Measurements from ENCODE around the gene SHTN1. TPM values are rescaled to one million over a fixed set of nuclear protein-coding genes. Genes with fewer than 3 reads are reported as not detected.

Gene SHTN1
- total RNA-seq, 5 donors from 2014 or later (not counting 1 experiment from before 2014, with no cell fraction given) = 0.35 to 0.80 (median 0.44) TPM

GRCh38 chr10:116990276-116990800 lies 14.6 kb downstream of the SHTN1 start:
- Histone ChIP-seq H3K4me3 (ENCODE audit: control insufficient read depth in 1 of 2, extremely low read depth in 1 of 2, low read length in 1 of 2) (no peak overlapping the region), H3K4me1 (ENCODE audit: control insufficient read depth in 1 of 2, extremely low read depth in 1 of 2, insufficient read depth in 2 of 2, low read length in 2 of 2) (no peaks in the 10 kb centered on the region), H3K27ac (ENCODE audit: low read length) (no peak overlapping the region), H3K36me3 (ENCODE audit: control insufficient read depth in 2 of 2, extremely low read depth in 1 of 2, insufficient read depth in 1 of 2, low read length in 1 of 2) (no peaks in the 10 kb centered on the region), H3K27me3 (replicated peaks in 1 of 2; ENCODE audit: control insufficient read depth in 2 of 2, extremely low read depth in 1 of 2, insufficient read depth in 2 of 2, low read length in 1 of 2) (no peaks in the 10 kb centered on the region), H3K9me3 (no peaks in the 10 kb centered on the region)
- ATAC-seq (replicated peaks in 1 of 4) (no peak), DNase-seq (no peak)
- H3K27ac Mint-ChIP-seq = no peak overlapping the region
- no peaks in the 10 kb centered on the region for H3K4me1 Mint-ChIP-seq
- CTCF ChIA-PET = interaction anchor here (0.7 kb wide), 5 partner anchors 22 to 1108 kb away, joined by 3 to 8 read pairs (median 7); no protein-coding TSS in a partner anchor
- POLR2A ChIA-PET = no interaction called here
- WGBS (ENCODE audit: insufficient coverage) = no CpG with 5 or more reads among the region's 3 CpGs
- H3K9me3 Mint-ChIP-seq = no peaks in the 10 kb centered on the region
- H3K4me3 Mint-ChIP-seq = no peak overlapping the region
- peaks cover 3 to 7% of the 10 kb centered on the region in 2 donors for H3K27me3 Mint-ChIP-seq
- no peaks in the 10 kb centered on the region for H3K36me3 Mint-ChIP-seq

- POLR2A ChIA-PET = no interaction called here
- whole genome bisulfite sequencing (ENCODE audit: insufficient coverage) = 13% methylated on average over 1 of the region's 4 CpGs
- DNase-seq (no peak), ATAC-seq (replicated peaks in 1 of 4) (no peak)
- H3K27me3 ChIP-seq (replicated peaks in 1 of 2; ENCODE audit: control insufficient read depth in 2 of 2, extremely low read depth in 1 of 2, insufficient read depth in 2 of 2, low read length in 1 of 2) = no peaks in the 10 kb centered on the region
- H3K36me3 ChIP-seq (ENCODE audit: control insufficient read depth in 2 of 2, extremely low read depth in 1 of 2, insufficient read depth in 1 of 2, low read length in 1 of 2) = no peaks in the 10 kb centered on the region
- Mint-ChIP-seq H3K4me3 (no peak overlapping the region), H3K4me1 (no peaks in the 10 kb centered on the region), H3K9me3 (no peaks in the 10 kb centered on the region), H3K27ac (no peak overlapping the region), H3K27me3 (peaks cover 0 to 14% of the 10 kb centered on the region in 2 donors), H3K36me3 (no peaks in the 10 kb centered on the region)
- no peak overlapping the region for H3K27ac ChIP-seq (ENCODE audit: low read length)
- CTCF ChIA-PET = no interaction called here
- no peaks in the 10 kb centered on the region for H3K4me1 ChIP-seq (ENCODE audit: control insufficient read depth in 1 of 2, extremely low read depth in 1 of 2, insufficient read depth in 2 of 2, low read length in 2 of 2)
- H3K9me3 ChIP-seq = no peaks in the 10 kb centered on the region
- H3K4me3 ChIP-seq (ENCODE audit: control insufficient read depth in 1 of 2, extremely low read depth in 1 of 2, low read length in 1 of 2) = no peak overlapping the region
Measured at GRCh38 chr10:116989439-116989838, 15.5 kb downstream of the SHTN1 start.

DNA sequence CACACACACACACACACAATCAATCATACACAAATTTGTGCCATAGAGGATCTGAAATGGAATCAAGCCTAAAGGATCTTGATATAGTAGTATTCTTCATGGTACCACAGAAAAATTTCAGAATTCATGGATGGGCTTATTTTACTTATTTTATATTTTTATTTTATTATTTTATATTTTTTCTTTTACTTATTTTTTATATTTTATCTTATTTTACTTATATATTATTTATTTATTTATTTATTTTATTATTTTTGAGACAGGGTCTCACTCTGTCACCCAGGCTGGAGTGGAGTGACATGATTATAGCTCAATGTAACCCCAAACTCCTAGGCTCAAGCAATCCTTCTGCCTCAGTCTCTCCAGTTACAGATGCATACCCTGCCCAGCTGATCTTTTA lies 16.7 kb downstream of the SHTN1 start:
- Histone ChIP-seq H3K4me1 (ENCODE audit: control insufficient read depth in 1 of 2, extremely low read depth in 1 of 2, insufficient read depth in 2 of 2, low read length in 2 of 2) (no peaks in the 10 kb centered on the region), H3K27me3 (replicated peaks in 1 of 2; ENCODE audit: control insufficient read depth in 2 of 2, extremely low read depth in 1 of 2, insufficient read depth in 2 of 2, low read length in 1 of 2) (no peaks in the 10 kb centered on the region), H3K27ac (ENCODE audit: low read length) (no peak overlapping the region), H3K36me3 (ENCODE audit: control insufficient read depth in 2 of 2, extremely low read depth in 1 of 2, insufficient read depth in 1 of 2, low read length in 1 of 2) (no peaks in the 10 kb centered on the region), H3K9me3 (no peaks in the 10 kb centered on the region), H3K4me3 (ENCODE audit: control insufficient read depth in 1 of 2, extremely low read depth in 1 of 2, low read length in 1 of 2) (no peak overlapping the region)
- POLR2A ChIA-PET = no interaction called here
- H3K4me1 Mint-ChIP-seq = no peaks in the 10 kb centered on the region
- H3K27me3 Mint-ChIP-seq = peaks cover 0 to 14% of the 10 kb centered on the region in 2 donors
- H3K27ac Mint-ChIP-seq = no peak overlapping the region
- no peak overlapping the region for H3K4me3 Mint-ChIP-seq
- CTCF ChIA-PET = no interaction called here
- DNase-seq (no peak), ATAC-seq (replicated peaks in 1 of 4) (no peak)
- no peaks in the 10 kb centered on the region for H3K9me3 Mint-ChIP-seq
- H3K36me3 Mint-ChIP-seq = no peaks in the 10 kb centered on the region

- H3K36me3 Mint-ChIP-seq = no peaks in the 10 kb centered on the region
- no peak overlapping the region for H3K4me3 ChIP-seq (ENCODE audit: control insufficient read depth in 1 of 2, extremely low read depth in 1 of 2, low read length in 1 of 2)
- no peaks in the 10 kb centered on the region for H3K9me3 Mint-ChIP-seq
- no CpG with 5 or more reads among the region's 2 CpGs for WGBS (ENCODE audit: insufficient coverage)
- H3K4me3 Mint-ChIP-seq = no peak overlapping the region
- no peak overlapping the region for H3K27ac ChIP-seq (ENCODE audit: low read length)
- no peak overlapping the region for H3K27ac Mint-ChIP-seq
- H3K36me3 ChIP-seq (ENCODE audit: control insufficient read depth in 2 of 2, extremely low read depth in 1 of 2, insufficient read depth in 1 of 2, low read length in 1 of 2) = no peaks in the 10 kb centered on the region
- POLR2A ChIA-PET = no interaction called here
- no peaks in the 10 kb centered on the region for H3K4me1 Mint-ChIP-seq
- H3K27me3 Mint-ChIP-seq = peaks cover 0 to 14% of the 10 kb centered on the region in 2 donors
- CTCF ChIA-PET = no interaction called here
- H3K4me1 ChIP-seq (ENCODE audit: control insufficient read depth in 1 of 2, extremely low read depth in 1 of 2, insufficient read depth in 2 of 2, low read length in 2 of 2) = no peaks in the 10 kb centered on the region
- DNase-seq (no peak), ATAC-seq (replicated peaks in 1 of 4) (no peak)
- H3K9me3 ChIP-seq = no peaks in the 10 kb centered on the region
- H3K27me3 ChIP-seq (replicated peaks in 1 of 2; ENCODE audit: control insufficient read depth in 2 of 2, extremely low read depth in 1 of 2, insufficient read depth in 2 of 2, low read length in 1 of 2) = peaks cover 0 to 3% of the 10 kb centered on the region in 2 experiments
Measured at GRCh38 chr10:116985611-116986010, 19.4 kb downstream of the SHTN1 start.

GRCh38 chr10:116984202-116984990 lies 20.6 kb downstream of the SHTN1 start:
- WGBS (ENCODE audit: insufficient coverage) = 85% methylated on average over 3 of the region's 3 CpGs
- Histone ChIP-seq H3K27me3 (replicated peaks in 1 of 2; ENCODE audit: control insufficient read depth in 2 of 2, extremely low read depth in 1 of 2, insufficient read depth in 2 of 2, low read length in 1 of 2) (peaks cover 0 to 3% of the 10 kb centered on the region in 2 experiments), H3K9me3 (no peaks in the 10 kb centered on the region), H3K27ac (ENCODE audit: low read length) (no peak overlapping the region), H3K4me1 (ENCODE audit: control insufficient read depth in 1 of 2, extremely low read depth in 1 of 2, insufficient read depth in 2 of 2, low read length in 2 of 2) (no peaks in the 10 kb centered on the region), H3K36me3 (ENCODE audit: control insufficient read depth in 2 of 2, extremely low read depth in 1 of 2, insufficient read depth in 1 of 2, low read length in 1 of 2) (no peaks in the 10 kb centered on the region), H3K4me3 (ENCODE audit: control insufficient read depth in 1 of 2, extremely low read depth in 1 of 2, low read length in 1 of 2) (no peak overlapping the region)
- Mint-ChIP-seq H3K9me3 (no peaks in the 10 kb centered on the region), H3K4me3 (no peak overlapping the region), H3K36me3 (no peaks in the 10 kb centered on the region), H3K27me3 (peaks cover 3 to 14% of the 10 kb centered on the region in 2 donors), H3K4me1 (no peaks in the 10 kb centered on the region), H3K27ac (no peak overlapping the region)
- ATAC-seq (replicated peaks in 1 of 4) (no peak), DNase-seq (no peak)
- ChIA-PET POLR2A (no interaction called here), CTCF (no interaction called here)

DNA sequence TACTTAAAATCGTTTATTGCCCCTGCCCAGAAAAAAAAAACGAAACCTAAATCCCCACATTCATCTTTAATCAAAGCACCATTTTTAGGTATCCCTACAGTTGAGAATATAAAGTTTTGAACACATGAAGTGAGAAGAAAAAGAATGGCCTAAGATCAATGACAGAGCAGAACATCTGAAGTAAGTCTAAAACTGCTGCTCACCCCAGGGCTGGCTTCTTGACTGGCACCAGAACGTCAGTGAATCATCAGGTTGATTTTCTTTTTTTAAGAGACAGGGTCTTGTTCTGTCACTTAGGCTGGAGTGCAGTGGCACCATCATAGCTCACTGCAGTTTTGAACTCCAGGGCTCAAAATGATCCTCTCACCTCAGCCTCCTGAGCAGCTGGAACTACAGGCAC lies 24.9 kb downstream of the SHTN1 start:
- Histone ChIP-seq H3K9me3 (no peaks in the 10 kb centered on the region), H3K4me1 (ENCODE audit: control insufficient read depth in 1 of 2, extremely low read depth in 1 of 2, insufficient read depth in 2 of 2, low read length in 2 of 2) (no peaks in the 10 kb centered on the region), H3K27me3 (replicated peaks in 1 of 2; ENCODE audit: control insufficient read depth in 2 of 2, extremely low read depth in 1 of 2, insufficient read depth in 2 of 2, low read length in 1 of 2) (peaks cover 0 to 3% of the 10 kb centered on the region in 2 experiments), H3K27ac (ENCODE audit: low read length) (no peak overlapping the region), H3K4me3 (ENCODE audit: control insufficient read depth in 1 of 2, extremely low read depth in 1 of 2, low read length in 1 of 2) (no peak overlapping the region), H3K36me3 (ENCODE audit: control insufficient read depth in 2 of 2, extremely low read depth in 1 of 2, insufficient read depth in 1 of 2, low read length in 1 of 2) (no peaks in the 10 kb centered on the region)
- Mint-ChIP-seq H3K4me1 (no peaks in the 10 kb centered on the region), H3K27ac (no peak overlapping the region), H3K4me3 (no peak overlapping the region), H3K27me3 (peaks cover 4 to 7% of the 10 kb centered on the region in 2 donors), H3K9me3 (no peaks in the 10 kb centered on the region), H3K36me3 (no peaks in the 10 kb centered on the region)
- no peak for DNase-seq
- ChIA-PET POLR2A (no interaction called here), CTCF (no interaction called here)
- WGBS (ENCODE audit: insufficient coverage) = 67% methylated on average over 1 of the region's 3 CpGs
- ATAC-seq (replicated peaks in 1 of 4) = no peak

All from T-cell (primary cell).